ENCODE data around the gene ANG.

ANG gene

DNA sequence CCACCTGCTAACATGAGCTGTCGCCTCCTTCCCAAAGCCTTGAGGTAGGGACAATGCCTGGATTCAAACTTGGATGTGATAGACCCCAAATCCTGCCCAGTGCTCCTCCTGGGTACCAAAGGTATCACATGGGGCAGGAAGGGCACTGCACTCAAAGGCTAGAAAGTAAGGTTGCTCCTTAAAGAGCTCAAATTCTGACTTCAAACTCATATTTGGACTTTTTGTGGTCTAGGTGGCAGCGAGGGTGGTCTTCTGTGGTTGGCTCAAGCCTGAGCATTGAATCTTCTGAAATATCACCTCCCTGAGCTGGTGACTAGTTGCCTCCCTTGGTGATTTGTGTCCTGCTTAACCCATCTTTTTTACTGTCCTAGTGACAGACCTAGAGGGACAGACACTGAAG lies 12.5 kb upstream of the ANG start:
- DNase-seq = no peak

DNA sequence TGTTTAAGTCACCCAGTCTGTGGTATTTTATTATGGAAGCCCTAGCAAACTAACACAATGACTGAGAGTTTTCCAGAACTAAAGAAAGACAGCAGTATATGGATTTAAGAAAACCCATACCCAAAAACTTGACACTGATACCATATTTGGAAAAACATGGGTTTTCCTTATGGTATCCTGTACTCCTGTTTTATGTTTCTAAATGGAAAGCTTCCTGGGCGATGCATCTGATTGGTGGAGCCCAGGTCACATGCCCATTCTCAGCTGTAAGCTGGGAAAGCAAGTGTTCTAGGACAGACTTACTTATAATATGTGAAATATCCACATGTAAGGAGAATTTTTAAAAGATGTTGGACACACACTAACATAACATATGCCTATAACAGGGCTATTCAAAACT lies 8.7 kb upstream of the ANG start:
- DNase-seq = peak in 1 of 2 donors; percentile 3

DNA sequence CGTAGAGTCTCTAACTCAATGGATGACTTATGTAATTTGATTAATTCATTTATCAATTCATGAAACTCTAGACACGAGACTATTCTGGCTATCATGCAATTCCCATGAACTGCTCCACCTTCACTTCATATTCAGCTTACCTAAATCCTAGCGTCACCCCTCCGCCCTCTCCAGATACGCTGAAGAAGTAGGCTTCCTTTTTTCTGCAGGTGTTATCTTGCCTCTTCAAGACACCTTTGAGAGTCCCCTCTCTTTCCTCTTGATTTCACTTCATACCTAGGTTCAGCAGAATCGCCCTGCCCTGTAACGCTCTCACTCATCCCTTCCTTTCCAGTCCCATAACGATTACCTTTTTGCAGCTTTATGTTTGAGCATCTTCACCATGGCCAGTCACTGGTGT lies 8.2 kb upstream of the ANG start:
- no peak for DNase-seq

DNA sequence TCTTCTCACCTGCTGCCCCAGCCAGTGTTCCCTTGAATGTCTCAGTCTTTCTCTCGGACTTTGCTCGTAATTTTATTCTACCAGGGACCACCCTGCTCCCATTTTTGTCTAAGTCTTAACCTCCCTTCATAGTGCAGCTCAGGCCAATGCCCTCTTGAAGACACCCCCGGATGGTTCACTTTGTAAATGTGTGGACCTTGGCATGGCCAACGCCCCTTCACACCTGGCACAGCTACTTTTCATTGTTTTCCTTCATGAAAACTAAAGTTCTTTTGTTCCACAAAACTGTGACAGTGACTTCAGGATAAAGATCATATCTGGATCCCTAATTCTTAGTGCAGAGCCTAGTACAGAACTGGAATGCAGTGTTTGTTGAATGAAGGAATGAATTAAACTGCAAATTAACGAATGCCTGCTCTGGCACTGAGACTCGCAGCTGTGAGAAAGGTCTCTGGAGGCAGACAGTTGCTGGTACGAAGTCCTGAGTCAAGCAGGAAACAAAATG lies 7.7 kb upstream of the ANG start:
- DNase-seq = no peak

DNA sequence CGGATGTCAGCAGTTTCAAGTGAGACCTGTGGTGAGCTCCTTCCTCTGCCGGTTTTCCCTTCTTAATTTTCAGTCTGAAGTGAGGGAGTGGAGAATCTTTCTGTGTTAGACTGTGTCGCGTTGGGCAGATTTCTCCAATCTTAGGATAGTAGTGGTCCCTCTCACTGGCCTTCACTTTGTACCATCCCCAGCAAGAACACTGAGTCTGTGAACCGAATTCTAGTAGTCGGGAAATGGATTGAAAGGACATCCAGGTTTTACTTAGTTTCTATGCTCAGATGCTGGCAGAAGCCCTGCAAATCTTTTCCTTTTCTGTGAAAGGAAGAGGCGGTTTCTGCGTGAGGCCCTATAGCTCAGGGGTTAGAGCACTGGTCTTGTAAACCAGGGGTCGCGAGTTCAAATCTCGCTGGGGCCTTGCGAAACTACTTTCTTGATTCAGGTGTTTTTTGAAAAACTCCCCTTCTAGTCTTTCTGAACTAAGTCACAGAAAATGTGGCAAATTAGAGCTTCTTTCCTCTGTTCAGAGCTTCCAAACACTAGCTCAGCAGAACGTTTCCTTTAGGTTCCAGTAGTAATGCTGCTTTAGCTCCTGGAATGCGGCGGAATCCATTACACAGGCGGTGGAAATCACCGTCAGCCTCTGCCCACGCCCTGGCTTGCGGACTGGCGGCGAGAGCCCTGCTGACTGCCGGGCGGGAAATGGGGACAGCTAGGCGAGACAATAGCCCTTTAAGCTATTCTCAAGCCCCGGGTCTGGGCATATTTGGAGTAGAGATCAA lies 7.0 kb upstream of the ANG start:
- peak; percentile 69 to 72 for DNase-seq

DNA sequence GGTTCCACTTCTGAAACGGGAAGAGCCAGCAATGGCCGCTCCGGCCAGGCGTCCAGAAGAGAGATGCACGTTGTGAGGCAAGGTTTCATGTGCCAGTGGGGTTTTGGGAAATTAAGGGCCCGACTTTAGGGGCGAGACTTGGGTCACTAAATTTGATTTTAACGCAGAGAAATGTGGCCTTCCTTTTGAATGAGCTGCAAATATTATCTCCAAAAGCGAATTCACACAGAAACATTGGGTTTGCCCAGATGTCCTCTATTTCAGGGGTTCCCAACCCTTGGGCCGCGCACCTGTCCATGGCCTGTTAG lies 6.5 kb upstream of the ANG start:
- DNase-seq = no peak

DNA sequence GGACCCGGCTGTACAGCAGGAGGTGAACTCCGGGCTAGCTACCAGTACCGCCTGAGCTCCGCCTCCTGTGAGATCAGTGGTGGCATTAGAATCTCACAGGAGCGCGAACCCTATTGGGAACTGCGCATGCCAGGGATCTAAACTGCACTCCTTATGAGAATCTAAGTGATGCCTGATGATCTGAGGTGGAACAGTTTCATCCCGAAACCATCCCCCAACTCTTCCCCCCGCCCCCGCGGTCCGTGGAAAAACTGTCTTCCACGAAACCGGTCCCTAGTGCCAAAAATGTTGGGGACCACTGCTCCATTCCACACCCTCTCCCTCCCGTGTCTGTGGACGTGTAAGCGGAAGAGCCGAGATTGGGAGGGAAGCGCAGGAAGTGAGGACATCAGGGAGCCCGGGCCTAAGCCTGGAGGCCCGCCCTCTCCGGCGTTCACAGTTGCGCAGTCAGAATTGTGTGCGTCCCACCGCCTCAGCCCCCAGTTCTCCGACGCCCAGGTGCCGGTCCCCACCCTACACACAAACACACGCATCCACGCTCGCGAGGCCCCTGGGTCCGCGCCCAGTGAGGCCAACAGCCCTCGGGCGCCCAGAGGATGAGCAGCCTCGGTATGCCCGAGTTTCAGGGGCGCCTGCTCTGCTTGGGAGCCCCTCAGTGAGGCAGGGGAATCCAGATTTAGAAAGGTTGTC lies 6.0 kb upstream of the ANG start:
- peak; percentile 93 to 97 for DNase-seq

DNA sequence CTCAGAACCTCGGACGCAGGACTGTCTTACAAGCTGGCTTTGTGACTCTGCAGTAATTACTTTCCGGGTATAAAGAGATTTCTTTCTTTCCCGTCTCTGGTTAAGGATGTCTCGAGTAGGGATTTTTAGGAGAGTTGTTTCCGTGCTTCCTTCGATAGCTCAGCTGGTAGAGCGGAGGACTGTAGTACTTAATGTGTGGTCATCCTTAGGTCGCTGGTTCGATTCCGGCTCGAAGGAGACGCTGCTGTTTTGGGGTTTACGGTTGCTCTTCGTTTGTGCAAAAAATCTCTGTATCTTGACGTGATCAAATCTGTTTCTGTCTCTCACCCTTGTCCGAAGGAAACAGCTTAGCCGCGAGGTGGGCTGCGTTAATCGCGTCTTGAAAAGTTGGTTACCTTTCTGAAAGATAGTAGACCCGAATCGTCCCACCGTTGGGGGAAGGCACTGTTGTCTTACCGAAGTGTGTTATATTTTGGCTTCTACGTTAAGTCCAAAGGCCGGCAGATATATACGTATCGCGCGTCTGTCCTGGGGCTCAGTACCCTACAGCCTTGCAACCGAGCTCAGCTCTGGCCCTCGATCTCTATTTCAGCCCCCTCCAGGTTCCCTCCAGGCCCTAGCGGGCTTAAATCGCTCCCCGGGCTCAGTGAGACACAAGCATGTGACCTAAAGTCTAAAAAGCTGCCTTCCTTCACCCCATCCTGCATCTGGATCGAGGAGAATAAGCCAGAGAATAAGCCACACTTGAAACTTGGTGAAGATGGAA lies 5.3 kb upstream of the ANG start:
- DNase-seq = peak; percentile 76 to 82

DNA sequence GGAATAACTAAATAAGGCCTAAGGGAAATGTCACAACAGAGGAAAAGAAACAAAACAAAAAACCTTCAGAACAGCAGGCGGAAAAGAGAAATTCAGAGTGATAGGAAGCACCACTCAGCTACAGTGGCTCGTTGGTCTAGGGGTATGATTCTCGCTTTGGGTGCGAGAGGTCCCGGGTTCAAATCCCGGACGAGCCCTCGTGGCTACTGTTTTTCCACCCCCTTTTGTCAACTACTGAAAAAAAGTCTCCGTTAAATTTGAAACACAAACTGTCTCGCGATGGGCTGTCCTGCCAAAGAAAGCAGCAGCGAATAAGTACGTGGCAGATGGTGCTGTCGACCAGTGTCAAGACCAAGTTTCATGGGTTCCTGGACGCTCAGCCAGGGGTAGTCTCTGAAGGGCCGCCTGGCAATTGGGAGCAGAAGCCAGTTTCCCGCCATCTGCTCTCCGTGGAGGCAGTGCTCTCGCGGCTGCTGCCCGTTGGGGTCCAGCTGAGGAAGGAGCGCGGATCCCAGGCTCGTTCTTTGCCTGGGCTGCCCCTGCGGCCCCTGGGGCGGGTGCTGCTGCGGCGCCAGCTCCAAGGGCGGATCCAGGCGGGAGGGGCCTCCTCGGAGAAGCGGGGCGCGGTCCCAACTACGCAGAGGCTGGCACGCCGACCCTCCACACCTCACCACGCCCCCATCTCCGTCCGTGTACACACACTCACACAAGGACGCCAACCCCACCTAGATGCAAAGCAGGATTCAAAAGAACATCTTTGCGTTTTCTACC lies 4.5 kb upstream of the ANG start, which contains the start of gene RNASE4:
RNASE4 (plus strand) TSS at position 670 of the 771 bp plus-strand sequence. CDS start 14,812 bp downstream, outside the sequence.
- peak; percentile 61 to 66 for DNase-seq

DNA sequence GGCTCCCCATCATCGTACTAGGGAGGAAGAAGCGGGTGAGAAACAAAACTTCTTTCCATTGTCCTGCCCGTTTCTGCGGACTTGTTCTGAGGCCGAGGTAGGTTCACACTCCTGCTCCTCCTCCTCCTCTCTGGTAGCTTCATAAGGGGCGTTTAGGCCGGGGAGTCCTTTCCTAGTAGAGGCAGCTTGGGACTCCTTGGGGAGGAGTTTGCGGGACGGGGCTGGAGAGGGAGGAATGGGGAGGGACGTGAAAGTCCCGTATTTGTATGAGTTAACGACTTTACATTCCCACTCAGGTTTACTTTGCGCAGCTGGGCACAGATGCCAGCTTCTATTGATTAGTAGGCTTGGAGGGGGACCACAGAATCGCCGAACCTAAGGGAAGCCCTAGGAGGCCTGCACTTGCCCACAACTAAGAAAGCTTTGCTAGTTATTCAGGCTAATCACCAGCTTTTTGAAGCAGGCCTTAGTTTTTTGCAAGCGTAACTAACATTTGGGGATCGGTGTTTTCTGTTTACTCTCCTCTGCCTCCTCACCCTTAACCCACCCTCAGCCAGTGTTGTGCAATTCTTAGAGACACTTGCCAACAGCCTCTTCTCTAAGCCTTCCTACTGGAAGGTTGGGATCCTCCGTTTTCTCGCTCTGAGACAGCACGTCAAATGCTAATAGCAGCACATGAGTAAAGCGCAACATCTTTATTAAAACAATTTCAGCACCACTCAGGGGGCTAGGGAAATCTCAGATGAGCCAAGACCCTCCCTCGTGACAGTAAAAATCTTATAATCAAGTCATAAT lies 3.7 kb upstream of the ANG start:
- peak; percentile 11 to 22 for DNase-seq

DNA sequence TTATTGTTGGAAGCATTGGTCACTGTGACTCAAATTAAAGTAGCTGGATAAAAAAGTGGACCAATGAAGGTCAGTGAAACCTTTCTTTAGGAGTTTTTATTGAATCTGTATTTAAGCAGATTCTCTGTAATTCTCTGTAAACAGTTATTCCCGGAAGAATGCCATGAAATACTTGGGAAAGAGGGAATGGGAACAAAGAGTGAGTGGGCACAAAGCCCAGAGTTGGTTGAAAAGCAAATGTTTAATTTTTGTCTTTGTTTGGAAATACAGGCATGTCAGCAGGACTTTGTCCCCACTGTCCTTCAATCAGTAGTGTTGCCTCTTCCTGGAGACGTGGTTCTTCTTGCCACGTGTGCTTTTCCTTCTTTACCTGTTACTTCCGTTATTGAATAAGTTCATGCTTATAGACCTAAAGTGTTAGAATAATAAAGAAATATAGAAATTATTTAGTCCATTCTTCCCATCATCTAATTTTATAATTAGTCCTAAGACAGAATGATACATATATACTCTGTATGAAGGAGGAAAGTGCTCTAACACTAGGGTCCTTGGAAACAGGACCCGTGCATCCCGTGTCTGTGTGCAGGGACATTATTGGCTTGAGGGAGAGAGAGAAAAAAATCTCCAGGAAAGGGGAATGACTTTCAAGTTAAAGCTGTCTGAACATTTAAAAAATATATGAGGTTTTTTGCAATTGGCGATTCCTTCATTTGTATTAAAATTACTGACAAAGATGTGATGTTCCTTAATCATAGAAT lies 2.0 kb upstream of the ANG start:
- no peak for DNase-seq

DNA sequence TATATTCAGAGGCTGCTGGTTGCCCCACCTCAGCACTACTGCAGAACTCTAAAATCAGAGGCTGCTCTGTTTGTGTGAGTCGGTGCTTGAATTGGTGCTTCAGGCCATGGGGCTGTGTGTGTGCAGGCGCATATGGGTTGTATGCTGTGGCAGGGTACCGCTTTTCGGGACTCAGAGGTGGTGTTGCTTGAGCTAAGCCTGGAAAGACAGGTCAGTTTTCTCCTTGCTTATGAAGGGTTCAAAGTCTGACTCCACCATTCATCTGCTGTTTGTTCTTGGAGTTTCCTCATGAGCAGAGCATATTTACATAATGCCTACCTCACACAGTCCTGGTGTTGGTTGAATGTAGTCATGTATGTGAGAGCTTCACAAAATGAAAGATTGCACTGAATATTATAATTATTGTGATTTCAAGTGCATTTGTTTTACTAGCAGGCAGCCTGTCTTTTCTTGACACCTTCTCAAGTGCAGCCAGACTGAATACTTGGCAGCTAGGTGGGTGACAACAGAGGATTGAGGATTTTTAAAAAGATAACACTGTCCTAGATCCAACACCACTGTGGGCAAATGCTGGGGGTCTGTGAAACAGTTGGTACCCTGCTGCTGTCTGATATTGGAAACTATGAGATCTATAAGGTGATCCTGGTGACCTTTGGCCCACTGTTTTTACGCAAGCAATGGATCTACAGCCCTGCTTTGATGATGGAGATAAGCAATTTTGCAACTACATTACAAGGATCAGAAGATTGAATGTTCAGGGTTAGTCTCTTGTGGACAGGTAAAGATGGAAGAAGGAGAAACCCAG lies 1.0 kb upstream of the ANG start:
- no peak for DNase-seq

DNA sequence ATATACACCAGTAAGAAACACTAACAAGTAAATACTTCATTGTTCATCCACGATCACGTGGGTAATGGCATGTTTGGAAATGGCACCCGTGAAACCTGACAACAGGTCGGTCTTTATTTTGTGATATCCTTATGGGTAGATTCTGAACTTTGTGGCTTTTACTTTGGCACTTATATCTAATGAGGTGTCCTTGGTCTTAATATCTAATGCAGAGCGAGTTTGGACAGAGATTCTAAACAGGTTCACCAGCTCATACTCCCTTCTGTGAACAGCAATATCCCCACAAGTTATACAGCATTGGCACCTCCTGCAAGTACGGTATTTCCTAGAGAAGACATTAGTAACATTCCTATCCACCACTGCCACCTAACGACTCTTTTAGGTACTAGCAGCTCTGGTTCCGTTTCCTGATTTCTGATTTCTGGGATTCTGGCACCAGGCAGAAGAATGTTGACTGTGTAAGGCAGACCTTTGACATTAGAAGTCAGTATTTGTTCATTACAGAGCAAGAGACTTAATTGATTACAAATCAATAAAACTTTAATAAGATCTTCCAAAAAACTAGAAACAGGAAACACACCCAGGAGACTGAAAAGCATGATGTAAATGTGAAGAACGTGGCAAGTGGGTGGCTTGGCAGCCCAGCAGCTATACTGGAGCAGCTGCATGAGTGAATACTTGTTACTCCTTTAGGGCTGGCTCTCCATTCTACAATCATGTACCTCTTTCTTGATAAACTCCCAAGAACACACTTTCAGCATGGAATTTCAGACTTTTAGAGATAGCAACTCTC lies 2.5 kb downstream of the ANG start:
- DNase-seq = peak; percentile 49 to 89

DNA sequence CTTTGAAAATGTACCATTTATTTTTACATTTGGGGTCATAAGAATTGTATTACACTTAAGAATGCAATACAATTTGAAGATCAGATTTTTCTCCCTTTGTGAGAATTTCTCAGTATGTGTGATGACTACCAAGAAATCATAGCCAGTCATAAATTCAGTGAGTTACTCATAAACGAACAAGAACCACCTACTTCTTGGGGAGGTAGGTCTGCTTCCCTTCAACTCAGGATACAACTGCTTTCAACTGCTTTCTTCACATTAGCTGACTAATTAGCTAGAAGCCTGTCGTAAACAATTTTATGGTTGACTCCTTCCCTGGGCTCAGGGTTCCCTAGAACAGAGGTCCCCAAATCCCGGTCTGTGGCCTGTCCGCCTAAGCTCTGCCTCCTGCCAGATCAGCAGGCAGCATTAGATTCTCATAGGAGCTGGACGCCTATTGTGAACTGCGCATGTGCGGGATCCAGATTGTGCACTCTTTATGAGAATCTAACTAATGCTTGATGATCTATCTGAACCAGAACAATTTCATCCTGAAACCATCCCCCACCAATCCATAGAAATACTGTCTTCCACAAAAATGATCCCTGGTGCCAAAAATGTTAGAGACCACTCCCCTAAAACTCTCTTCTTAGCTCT lies 3.7 kb downstream of the ANG start:
- no peak for DNase-seq

DNA sequence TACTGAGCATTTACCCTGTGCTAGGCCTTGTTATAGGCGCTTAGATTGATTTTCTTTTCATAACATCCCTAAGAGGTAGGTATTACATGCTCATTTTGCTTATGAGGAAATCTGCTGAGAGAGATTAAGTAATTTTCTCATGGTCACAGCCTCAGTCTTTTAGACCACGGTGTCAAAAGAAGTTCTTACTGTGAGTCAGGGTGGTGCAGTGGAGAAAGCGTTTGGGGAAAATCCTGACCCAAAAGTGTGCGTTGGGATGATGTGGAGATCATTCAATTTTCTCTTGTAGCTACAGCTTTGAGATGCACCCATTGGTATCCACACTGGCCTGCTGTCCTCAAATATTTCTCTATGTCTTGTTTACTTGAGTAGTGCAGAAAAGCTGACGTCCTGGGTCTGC lies 8.2 kb downstream of the ANG start:
- DNase-seq = no peak

DNA sequence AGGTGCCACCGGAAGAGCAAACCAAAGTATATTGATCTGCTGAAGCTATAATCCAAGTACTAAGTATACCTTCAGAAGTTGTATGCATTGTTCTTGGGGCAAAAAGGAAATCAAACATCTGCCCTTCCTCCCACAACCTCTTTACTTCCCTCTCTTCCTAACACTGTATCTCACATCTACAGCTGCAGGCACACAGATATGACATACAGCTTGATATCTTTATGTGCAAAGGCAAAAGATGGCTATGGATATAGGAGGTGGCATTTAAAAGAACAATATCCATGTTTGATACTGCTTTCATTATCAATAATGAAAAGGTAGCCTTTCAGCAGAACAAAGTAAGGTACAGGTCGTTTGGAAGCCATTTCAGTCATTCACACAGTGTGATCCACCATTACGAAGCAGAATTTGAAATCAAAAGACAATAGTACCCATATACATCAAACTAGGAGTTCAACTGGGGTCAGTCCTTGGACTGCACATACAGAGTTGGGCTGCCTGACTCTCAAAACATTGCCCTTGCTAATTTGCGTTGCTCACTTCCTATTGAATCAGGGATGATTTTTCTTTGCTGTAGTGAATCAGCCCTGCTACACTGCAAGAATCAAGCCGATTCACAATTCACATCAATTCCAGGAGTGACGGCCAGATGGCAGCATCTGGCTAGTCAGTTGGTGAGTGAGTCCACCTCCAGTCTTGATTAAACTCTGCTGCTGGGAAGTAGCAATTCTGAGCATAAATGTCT lies 8.9 kb downstream of the ANG start:
- peak; percentile 69 to 72 for DNase-seq

DNA sequence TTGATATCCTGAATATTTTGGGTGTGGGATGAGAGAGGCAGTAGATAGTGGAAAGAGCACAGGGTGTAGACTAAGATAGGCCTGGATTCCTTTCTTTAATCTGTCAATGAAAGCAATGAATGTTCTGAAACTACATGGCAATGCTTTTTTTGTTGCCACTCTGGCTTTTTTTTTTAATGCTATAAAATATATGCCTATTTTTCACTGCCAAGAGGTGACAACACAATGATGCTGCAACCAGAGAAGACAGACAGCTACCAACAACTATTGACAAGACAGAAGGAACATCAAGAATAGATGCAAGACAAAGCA lies 9.4 kb downstream of the ANG start:
- no peak for DNase-seq

DNA sequence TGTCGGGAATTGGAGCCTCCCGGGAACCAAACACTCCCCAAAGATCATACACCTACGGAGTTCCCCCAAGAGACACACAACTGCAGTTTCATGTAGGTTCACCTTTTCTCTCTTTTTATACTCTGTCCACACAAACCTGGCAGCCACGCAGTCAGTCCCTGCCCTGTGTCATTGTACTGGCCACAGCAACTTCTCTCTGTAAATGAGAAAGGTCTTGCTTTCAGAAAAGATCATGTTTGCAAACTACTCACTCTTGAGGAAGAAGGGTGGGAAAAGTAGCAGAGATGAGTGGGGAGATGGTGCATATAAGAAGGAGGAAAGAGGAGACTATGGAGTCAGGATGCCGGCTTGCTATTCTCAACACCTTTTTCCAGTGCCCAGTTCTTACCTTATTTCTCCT lies 10.4 kb downstream of the ANG start:
- no peak for DNase-seq
